GM18868 (cell line): ENCODE results near the gene LRRC72.
"Not testable (repeated sequence)": the region's sequence is repeated elsewhere in the genome, so short reads cannot be mapped to it uniquely, and the experiment has no call there.

Source experiments
- ATAC-seq: cut with Tn5 transposase; IDR thresholded peaks from one replicate; pipeline ENCODE4 v1.9.1; 2021; ENCODE audit warnings: mild to moderate bottlenecking, moderate library complexity; ENCODE audit not compliant: unreplicated experiment

Gene LRRC72

GRCh38 chr7:16564909-16565426 is 38.3 kb downstream of the LRRC72 start:
- ATAC-seq = peak; percentile 71

GRCh38 chr7:16571941-16572340 is 45.3 kb downstream of the LRRC72 start:
- no peak for ATAC-seq

- ATAC-seq = no peak
These were observed 52.6 kb downstream of the LRRC72 start for GRCh38 chr7:16579216-16579615.

DNA sequence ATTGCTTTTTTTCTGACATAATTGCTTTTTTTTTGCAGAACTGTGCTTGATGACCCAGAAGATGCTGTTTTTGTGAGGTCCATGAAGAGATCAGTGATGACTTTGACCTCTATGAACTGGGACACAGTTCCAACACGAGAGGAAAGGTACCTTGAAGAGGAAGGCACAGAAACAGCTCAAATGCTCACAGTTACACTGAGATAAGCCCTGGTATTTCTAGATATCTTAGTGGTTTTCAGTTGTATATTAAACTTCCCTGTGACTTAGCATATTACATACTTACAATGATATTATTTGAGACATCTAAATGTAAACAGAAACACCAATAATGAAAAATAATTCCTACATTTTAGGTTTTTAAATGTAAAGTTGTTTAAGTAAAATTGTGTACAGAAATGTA is 54.7 kb downstream of the LRRC72 start:
- ATAC-seq = no peak

- no peak for ATAC-seq
These were observed 57.2 kb downstream of the LRRC72 start for GRCh38 chr7:16583834-16584233.

DNA sequence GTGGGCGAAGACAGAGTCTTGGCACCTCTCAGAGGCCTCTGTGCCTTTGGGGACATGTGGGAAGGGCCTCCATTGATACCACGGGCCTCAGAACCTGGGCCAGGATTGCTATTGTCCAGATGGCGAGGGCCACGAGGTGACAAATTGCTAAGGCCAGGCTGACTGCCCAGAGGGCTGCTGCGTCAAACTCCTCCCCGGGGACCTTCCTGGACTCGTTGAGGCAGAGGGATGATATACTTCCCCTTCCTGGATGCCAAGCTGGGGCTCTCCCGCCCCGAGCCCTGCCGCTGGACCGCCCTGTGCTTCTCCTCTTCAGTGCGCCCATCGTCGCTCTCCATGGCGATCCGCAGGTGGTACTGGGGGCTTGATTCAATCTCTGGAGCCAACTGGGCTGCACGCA is 58.9 kb downstream of the LRRC72 start:
- ATAC-seq = no peak

- ATAC-seq = no peak
These were observed 59.7 kb downstream of the LRRC72 start for GRCh38 chr7:16586081-16586874.

DNA sequence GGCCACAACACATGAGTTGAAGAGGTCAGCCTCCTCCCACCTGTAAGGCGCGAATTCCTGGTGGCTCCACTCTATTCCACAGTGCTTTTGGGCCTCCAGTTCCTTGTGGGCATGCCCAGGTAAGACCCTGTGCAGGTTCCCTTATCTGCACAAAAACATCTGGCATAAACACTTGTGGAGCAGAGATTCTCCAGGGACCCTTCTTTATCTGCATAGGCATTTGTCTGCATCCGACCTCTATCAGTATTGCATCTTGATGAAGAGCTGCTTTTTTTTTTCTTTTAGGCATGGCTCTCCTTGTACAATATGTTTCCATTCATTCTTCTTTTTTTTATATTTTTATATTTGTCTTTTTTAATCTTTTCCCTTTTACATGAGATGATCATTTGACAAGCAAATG is 60.5 kb downstream of the LRRC72 start:
- no peak for ATAC-seq

DNA sequence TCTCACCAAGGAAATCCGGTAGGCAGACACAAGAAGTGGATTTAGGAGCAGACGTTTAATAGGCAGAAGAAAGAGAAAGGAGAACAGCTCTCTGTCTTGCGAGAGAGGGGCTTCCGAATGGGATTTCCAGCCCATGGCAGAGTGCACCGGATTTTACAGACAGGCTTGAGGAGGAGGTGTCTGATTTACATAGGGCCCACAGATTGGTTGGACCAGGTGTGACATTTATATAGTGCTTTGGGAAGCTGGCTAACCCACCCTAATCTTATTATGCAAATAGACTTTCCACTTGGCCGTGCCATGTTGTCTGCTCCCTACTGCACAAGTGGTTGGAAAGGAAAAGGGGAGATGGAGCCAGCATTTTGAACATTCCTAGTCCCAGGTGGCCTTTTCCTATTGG is 61.2 kb downstream of the LRRC72 start:
- no peak for ATAC-seq

DNA sequence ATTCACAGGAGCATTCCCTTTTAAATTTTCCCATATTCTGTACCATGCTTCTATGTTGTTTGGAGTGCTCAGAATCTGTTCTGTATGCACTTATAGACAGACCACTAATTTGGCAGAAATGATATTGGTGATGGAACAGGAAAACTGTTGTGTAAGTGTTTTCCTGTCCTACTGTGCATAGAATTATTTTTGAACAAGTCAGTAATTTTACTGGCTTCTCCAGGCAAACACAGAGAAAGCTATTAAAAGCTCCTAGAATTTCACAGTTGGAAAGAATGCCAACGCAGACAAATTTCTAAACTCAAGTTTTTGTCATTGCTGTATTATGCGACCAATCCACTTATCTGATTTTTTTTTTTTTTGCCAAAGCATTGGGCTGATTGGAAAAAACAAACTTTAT is 63.3 kb downstream of the LRRC72 start:
- no peak for ATAC-seq

DNA sequence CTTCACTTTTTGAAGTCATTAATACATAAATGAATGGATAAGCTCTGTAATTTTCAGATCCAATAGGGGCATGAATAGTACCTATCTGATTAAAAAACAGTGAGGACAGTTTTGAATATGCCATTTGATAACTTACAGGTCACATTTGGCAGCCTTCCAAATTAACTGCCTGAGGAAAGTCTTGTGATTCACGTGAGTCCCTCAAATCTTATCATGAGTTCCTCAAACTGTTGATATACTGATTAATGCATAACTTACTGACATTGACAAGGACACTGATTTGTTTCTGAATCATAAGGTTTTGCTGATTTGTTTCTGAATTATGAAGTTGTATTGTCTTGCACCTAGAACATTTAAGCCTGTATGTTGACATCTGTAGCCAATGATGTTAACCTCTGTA is 63.8 kb downstream of the LRRC72 start:
- ATAC-seq = no peak

GRCh38 chr7:16592395-16592794 is 65.8 kb downstream of the LRRC72 start:
- ATAC-seq = no peak

GRCh38 chr7:16594061-16594460 is 67.4 kb downstream of the LRRC72 start:
- no peak for ATAC-seq

GRCh38 chr7:16594676-16595075 is 68.1 kb downstream of the LRRC72 start:
- ATAC-seq = no peak

DNA sequence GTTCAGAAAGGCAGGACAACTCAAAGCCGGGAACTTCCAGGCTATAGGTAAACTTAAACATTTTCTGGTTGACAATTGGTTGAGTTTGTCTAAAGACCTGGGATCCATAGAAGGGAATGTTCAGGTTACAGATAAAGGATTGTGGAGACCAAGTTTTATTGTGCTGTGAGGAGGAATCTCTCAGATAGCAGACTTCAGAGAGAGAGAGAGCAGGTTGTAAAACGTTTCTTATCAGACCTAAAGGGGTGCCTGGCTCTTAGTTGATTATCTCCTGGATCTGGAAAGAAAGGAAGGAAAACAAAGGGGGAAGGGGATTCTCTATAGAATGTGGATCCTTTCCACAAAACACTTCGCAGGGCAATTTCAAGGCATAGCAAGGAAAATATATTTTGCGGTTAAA is 69.0 kb downstream of the LRRC72 start:
- not testable (repeated sequence) for ATAC-seq

GRCh38 chr7:16598015-16598414 is 71.4 kb downstream of the LRRC72 start:
- ATAC-seq = no peak

DNA sequence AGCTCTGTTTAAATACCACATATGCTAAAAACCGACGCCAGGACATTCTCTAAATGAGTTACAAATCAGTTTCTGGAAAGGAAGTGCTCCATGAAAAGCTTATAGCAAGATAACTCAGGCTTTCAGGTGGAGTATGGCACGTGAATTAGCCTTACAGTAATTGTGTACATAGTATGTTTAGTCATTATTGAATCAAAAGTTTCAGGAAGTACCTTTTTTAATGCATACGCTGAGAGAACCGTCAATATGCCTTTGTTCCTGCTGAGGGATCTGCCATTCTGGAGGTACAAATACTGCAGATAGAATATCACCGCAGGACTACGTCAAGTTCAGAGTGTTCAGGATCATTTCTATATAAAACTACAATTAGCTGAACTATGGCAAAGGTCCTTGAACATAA is 73.2 kb downstream of the LRRC72 start:
- ATAC-seq = no peak

- ATAC-seq = no peak
These were observed 77.0 kb downstream of the LRRC72 start for GRCh38 chr7:16603633-16604032.

DNA sequence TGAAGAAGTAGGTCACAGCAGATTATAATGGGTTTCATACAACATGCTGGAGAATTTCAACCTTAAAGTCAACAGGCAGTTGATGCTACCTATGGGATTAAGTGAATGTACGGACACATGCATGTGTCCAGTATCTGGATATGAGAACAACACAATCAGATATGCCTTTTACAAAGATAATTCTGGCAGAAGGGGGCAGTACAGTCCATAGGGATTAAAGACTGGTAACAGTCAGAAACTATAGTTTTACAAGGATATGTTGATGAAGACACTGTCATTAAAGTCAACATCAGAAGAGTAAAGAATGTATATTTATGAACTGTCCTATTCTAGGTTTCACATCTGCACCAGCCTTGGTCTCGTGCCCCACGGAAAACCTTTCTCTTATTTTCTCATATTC is 77.4 kb downstream of the LRRC72 start:
- no peak for ATAC-seq

- ATAC-seq = no peak
These were observed 80.1 kb downstream of the LRRC72 start for GRCh38 chr7:16606704-16607103.

DNA sequence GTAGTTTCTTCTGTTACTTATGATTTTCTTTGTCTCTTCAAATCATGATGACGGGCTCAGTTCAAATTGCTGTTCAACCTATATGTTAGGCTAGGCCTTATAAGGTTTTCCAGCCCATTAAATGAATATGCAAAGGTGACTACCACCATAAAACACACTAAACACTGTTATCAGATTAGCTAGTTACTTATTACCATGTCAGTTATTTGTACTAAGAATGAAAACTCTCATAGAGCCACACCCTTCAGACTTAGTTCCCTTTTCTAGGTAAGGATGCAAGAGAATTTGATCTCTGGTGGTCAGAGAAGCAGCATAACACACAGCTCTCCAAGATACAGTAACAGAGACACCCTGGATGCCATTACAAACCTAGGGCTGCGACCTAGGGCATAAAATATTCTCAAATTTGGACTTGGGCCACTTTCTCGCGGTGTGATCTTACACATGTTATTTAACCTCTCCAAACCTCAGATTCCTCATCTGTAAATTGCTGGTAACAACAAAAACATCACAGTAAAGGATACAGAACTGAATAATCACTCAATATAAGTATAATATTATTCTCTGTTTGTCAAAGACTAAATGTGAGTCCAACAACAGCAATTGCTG is 83.3 kb downstream of the LRRC72 start:
- ATAC-seq = no peak

DNA sequence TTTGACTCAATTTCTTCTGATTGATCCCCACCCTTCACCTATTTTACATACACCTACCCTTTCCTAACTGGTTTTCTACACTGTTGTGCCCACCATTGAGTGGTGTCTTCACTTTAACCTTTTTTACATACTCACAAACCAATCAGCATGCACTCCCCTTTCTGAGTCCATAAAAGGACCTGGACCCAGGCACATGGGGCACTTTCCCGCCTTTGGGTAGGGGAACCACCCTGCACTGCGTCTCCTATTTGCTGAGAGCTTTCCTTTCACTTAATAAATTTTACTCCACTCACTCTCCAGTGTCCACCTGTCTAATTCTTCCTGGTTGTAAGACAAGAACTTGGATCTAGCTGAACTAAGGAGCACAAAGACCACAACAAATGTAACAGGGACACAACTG is 85.1 kb downstream of the LRRC72 start:
- no peak for ATAC-seq
